GM19468 (cell line): ENCODE data around the gene ITK.
"Not testable (repeated sequence)": the region's sequence is repeated elsewhere in the genome, so short reads cannot be mapped to it uniquely, and the experiment has no call there.

Source experiments
- ATAC-seq: cut with Tn5 transposase; IDR thresholded peaks from one replicate; pipeline ENCODE4 v1.9.1; 2021; ENCODE audit warnings: mild to moderate bottlenecking, moderate library complexity, moderate number of reproducible peaks; ENCODE audit not compliant: unreplicated experiment; ENCODE audit errors: extremely low read depth

Gene ITK

DNA sequence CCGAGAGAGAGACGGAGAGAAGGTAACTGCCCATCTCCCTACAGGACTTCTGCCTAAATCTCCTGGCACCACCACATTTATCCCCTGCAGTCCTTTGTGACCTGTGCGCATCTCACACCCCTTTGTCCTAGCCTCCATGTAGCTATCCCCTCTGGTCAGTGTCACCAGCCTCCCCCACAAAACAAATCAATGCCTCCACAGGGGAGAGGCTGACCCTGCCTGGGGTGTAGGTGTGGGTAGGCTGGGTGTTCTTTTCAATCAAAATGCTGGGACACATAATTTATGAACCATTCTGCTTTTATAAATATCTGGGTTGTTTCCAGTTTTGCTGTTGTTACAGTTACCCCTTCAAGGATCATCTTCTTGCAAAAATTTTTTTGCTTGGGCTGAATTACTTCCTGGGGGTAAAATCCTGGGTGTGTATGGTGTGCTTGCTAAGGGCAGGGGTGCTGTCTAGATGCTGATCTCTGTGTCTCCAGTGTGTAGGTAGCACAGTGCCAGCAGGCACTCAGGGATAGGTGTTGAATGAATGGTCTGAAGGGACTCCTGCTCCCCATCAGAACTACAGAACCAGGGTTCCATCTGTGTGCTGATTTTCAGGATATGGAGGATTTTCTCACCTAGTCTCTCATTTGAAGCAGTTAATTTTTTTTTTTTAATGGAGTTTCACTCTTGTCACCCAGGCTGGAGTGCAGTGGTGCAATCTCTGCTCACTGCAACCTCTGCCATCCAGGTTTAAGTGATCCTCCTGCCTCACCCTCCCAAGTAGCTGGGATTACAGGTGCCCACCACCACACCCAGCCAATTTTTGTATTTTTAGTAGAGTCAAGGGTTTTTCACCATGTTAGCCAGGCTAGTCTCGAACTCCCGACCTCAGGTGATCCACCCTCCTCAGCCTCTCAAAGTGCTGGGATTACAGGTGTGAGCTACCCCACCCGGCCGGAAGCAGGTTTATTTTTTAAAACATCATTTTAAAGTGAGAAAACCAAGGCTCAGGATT, 14.1 kb upstream of the ITK start, which contains the start of gene GARIN3:
Gene GARIN3 (minus strand): TSS at position 51 of the 1,000 bp plus-strand sequence. CDS start 96 bp downstream, outside the sequence.
- ATAC-seq = no peak

DNA sequence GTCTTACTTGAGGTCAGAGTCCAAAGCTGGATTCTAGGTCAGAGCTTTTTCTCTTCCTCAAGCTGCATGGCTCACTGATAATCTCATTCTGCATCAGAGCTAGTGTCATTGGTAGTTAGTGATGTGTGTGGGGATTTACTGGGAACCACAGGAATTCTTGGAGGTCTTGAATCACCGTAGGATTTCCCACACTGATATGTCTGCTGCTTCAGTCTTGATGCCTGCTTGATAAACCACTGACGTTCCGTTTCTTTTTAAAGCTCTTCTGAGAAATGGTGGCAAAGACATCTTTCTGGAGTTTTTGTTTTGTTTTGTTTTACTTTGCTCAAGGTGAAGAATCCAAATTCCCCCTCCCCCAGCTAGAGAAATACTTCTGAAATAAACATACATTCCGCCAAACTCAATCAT, 13.4 kb upstream of the ITK start:
- ATAC-seq = no peak

DNA sequence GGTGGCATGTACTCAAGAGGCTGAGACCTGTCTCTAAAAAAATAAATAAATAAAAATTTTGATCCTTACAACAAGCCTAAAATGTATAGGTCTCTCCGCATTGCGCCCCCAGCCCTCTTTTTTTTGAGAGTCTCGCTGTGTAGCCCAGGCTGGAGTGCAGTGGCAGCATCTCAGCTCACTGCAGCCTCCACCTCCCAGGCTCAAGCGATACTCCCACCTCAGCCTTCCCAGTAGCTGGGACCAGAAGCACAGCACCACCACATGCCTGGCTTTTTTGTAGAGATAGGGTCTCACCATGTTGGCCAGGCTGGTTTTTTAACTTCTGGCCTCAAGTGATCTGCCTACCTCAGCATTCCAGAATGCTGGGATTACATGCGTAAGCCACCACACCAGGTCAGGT, 12.4 kb upstream of the ITK start:
- no peak for ATAC-seq

DNA sequence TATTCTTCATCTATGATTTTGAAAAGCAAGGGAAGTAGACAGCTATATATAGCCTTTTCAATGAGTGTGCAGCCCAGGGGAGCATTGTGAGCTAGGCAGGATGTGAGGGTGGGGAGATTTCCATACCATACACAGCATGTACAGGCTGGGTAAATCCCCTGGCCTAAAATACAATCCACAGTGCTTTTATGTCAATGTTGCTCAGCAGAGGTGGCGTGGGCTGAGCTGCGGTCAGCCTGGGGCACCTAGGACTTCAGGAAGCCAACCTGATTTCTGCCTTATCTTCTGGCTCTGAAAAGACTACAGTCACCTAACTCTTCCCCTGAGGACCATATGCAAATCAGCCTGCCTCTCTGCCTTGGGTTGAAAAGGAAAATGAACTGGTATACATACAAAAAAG, 8.2 kb upstream of the ITK start:
- peak; percentile 99 for ATAC-seq

DNA sequence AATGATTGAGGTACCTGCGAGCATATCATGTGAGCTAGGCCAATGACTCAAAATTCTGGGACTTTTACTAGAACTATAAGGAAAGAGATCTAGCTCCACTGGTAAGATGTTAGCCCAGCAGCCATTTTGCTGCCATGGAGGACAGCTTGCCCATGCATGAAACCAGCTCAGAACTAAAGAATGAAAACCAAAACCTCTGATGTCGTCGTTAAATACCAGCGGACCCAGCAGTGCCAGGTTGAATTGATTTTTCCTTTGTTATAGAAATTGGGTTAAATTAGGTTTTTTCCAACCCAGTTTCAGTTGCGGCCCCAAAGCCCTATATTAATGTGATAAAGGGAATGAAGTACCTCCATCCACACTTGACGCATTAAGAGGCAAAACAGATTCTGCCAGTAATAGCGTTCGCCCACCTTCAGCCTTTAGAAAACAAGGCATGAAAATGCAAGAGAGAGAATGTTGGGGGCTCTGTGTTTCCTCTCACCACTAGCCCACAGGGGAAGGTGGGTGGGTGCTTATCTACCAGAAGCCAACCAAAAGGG, 5.5 kb upstream of the ITK start:
- no peak for ATAC-seq

DNA sequence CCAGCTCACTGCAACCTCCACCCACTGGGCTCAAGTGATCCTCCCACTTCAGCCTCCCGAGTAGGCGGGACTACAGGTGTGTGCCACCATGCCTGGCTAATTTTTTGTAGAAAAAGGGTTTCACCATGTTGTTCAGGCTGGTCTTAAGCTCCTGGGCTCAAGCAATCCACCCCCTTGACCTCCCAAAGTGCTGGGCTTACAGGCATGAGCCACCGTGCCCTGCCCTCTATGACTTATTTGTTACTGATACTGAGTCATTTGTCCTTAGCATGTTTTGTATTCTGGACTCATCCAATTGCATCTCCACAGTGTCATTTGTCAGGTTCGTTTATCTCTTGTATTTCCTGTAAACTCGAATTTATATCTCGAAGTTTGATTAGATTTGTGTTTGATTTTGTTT, 2.7 kb upstream of the ITK start:
- ATAC-seq = no peak

DNA sequence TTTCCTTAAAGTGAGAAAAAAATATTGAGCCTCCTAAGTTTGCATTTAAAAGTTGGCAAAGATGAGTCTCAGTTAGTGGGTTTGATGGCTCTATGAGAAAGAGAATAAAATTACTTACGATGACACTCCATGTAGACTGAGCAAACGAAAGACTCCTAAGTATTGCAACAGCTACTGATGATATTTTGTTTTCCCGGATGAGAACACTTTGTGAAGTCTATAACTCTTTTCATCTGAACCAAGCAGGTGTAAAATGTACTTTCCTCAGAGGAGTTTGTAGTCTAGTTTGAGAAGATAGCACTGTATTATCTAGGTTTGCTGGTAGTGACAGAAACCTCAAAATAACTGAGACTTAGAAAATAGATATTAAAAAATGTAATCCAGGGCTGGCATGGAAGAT, 1.7 kb upstream of the ITK start:
- no peak for ATAC-seq

DNA sequence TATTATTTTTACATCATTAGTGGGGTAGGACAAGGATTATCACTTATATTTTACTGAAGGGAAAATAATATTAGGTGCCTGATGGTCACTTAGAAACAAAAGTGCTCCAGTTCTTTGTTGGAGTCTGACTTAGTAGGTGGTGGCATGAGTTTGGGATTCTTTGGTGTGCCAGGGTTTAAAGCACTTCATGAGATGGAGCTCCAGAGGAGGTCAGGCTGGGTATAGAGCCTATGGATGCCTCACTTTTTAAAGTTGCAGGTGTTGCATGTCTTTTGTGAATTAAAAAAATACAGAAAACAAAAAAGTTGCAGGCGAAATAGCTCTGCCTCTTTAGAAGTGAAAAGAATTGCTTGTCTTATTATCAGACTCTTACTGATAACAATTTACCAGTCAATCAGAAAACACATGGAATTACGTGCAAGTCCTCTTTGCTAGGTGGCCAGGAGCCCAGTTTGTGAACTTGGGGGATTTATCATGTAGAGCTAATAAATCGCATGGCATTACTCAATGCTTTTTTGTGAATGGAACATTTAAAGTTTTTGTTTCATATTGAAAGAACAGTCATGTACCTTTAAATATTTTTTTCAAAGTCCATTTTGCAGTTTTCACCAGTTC, 1.6 kb downstream of the ITK start:
- no peak for ATAC-seq

DNA sequence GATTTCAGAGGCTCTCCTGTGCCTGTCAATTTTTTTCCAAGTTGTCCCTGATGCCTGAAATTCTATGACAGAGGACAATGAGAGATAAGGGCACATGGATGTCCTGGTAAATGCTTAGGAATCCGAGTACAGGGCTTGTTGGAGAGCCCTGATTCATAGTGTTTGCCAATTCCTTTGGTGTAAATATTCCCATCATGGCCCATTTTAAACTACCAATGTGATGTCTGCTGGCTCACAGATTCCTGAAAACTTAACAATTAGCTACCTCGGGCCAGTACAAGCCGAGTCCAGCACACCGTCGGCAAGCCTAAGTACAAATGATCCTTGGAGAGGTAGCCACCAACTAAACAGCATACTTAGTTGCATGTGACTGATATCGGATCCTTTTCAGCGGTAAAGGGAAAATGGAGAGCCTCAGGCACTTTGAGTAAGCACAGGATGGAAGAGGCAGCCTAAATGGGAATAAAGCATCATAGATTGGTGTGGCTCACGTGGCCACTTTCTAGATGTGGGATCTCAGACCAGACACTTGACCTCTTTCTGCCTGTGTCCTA, 3.6 kb downstream of the ITK start:
- no peak for ATAC-seq

DNA sequence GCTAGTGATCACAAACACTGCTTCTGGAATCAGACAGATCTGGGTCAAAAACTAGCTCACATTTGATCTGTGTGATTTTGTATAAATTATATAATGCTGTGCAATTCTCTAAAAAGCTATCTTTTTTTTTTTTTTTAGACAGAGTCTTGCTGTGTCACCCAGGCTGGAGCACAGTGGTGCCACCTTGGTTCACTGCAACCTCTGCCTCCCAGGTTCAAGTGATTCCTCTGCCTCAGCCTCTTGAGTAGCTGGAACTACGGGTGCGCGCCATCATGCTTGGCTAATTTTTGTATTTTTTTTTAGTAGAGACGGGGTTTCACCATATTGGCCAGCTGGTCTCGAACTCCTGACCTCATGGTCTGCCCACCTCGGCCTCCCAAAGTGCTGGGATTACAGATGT, 4.5 kb downstream of the ITK start:
- ATAC-seq = not testable (repeated sequence)

DNA sequence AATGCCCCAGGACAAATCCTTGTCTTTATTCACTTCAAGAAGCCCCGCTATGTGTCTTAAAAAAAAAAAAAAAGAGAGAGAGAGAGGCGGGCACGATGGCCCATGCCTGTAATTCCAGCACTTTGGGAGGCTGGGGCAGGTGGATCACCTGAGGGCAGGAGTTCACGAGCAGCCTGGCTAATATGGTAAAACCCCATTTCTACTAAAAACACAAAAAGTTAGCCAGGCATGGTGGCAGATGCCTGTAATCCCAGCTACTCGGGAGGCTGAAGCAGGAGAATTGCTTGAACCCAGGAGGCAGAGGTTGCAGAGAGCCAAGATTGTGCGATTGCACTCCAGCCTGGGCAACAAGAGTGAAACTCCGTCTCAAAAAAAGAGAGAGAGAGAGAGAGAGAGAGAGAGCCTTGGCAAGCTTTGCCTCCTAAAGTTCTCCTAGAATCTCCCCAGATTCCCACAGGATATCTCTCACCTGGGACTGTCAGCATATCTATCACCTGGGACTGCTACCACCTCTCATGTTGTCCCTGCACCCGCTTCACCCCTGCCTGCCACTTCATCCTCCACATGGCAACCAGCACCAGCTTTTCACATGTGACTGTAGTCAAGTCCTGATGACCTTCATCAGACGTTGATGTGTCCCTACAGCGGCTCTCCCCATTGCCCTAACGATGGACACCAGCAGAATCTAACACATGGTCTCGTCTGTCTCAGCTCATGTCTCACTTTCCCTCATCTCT, 5.8 kb downstream of the ITK start:
- no peak for ATAC-seq

DNA sequence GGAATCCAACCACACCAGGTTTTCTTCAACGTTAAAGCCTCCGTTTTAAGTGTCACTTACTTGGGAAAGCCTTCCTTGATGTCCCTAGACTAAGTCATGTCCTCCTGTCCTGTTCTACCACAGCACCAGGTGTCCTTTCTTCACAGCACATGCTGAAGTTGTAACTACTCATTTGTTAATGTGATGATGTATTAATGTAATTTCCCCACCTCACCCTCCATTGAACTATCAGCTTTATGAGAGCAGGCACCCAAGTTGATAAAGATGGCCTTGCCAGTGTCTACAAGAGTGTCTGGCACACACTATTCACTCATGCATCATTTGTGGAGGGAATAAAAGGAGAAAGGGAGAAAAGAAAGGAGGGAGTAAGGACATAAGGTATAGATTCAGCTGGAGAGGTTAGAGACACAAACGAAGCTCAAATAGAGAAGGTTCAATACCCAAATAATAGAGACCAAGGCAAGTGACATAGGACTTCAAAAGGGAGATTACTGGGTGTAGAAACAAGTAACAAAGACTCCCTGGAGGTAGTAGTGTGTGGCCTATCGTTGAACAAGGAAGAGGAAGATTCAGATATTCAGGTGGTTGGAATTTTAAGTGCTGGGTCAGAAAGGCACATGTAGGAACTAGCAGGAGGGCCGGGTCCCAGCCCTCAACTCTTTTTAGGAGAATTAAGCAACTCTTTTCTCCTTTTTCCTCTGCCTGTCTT, 6.6 kb downstream of the ITK start:
- ATAC-seq = no peak

DNA sequence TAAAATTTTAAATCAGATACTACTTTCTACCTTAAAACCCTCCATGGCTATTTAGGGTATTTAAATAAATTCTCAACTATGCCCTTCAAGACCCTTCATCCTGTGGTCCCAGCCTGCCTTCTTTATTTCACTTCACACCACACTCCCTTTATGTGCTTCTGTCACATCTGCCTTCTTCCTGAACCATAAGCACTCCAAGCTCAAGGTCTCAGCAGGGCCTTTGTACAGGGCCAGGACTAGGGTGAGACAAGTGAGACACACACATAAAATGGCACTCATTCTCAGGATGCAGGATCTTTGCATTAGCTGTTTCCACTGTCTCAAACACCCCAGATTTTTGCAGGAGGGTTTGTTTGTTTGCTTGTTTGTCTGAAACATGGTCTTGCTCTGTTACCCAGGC, 7.6 kb downstream of the ITK start:
- no peak for ATAC-seq

DNA sequence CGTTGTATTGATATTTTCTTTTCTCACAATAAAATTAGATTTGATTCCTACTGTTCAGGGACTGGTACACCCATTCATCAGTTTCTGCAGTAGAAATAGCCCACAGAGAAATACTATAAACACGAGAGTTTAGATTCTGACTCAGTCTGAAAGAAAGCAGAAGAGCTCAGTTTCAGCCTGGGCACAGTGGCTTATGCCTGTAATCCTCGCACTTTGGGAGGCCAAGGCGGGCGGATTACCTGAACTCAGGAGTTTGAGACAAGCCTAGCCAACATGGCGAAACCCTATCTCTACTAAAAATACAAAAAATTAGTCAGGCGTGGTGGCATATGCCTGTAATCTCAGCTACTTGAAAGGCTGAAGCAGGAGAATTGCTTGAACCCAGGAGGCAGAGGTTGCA, 8.6 kb downstream of the ITK start:
- no peak for ATAC-seq

DNA sequence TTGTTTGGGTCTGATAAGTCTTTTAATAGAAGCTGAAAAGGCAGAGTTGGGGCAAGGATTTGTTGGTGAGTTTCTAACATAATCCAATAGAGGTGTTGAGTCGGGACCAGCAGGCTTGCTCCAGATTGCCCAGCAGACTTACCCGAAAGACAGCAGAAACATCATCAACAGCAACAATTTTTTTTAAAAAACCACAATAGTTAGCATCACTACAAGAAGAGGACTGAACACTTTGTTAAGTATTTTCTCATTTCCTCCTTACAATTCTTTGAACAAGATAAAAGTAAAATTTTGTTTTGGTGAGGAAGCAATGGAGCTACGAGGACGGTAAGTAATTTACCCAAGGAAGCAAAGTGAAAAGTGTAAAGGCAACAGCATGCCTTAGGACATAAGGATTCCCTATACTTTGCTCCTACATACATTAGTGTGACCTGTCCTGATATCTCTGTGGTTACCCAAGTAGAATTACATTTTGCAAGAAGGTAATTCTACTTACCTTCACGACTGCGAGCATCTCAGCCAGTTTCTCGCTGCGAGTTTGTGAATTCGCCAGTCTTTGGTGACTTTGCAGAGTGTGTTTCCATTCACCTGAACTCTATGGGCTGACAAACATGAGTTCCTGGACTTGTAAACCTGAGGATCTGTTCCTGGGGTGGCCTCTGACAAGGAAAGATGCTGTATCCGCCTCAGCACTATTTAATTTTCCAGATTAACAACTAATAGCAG, 13.2 kb downstream of the ITK start:
- ATAC-seq = no peak

DNA sequence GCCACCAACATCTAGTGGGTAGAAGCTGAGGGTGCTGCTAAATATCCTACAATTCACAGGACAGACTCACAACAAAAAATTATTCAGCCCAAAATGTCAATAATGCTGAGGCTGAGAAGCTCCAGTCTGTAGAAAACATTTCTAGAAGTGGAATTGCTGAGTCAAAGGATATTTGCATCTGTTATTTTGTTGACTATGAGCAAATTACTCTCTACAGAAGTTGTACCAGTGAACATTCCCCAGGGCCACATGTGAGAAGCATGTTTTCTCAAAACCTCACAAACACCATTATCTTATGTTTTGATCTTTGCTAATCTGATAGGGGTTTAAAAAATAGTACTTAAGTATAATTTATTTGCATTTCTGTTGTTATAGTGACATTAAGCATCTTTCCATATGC, 15.4 kb downstream of the ITK start:
- ATAC-seq = peak; percentile 56

DNA sequence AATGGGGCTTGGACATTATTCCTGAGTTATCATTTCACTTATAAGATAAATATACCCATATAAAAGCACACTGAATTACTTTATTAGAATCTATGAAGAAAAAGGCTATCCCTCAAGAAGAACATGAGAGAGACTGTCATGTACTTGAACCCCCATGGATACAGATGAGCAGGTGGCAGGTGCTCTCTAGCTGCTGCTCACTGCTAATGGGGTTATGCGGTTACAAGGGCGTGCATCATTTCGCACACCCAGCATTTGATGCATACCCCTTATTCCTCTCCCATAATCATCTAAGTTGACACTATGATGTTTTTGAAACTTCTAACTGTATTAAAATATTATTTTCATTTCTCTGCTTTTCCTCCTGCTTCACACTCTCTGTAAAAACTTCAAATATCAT, 16.4 kb downstream of the ITK start:
- no peak for ATAC-seq

DNA sequence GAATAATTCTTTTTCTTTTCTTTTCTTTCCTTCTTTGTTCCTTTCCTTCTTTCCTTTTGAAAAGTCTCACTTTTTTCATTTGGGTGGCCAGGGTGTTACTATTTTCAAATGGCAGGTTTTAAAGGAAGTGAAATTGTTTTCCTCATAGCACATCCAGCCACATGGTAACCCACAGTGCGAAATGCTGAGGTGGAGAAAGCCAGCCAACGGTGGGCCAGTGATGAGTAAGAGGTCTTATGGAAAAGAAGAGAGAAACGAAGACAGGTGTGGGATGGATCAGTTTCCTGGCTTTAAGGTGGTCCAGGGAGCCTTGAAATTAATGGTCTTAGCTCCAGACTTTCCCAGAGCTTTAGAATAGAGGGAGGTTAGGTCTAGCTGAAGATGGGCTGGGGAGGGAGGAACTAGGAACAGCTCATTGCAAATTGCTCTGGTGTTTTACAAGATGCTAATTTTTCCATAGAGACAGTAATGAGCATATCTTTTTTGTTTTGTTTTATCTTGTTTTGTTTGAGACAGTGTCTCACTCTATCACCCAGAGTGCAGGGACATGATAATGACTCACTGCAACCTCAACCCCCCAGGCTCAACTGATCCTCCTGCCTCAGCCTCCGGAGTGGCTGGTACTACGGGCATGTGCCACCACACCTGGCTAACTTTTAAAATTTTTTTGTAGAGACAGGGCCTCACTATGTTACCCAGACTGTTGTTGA, 17.8 kb downstream of the ITK start:
- no peak for ATAC-seq
